Activated T-helper 1 cell treated with Interleukin-2 at 50 U/mL for 16 hours (primary cell): Measurements from ENCODE around the gene TBC1D10A.

Source experiments
- DNase-seq: peaks from one replicate; pipeline ENCODE4 v3.0.0-alpha.2; 2020; ENCODE audit warnings: low read depth

Gene TBC1D10A

GRCh38 chr22:30326706-30327362 is at the start of gene TBC1D10A:
Gene TBC1D10A, minus strand, starts transcription at chr22:30326941. Its CDS starts 60 bp downstream, at chr22:30326881.
- DNase-seq = peak; percentile 95

DNA sequence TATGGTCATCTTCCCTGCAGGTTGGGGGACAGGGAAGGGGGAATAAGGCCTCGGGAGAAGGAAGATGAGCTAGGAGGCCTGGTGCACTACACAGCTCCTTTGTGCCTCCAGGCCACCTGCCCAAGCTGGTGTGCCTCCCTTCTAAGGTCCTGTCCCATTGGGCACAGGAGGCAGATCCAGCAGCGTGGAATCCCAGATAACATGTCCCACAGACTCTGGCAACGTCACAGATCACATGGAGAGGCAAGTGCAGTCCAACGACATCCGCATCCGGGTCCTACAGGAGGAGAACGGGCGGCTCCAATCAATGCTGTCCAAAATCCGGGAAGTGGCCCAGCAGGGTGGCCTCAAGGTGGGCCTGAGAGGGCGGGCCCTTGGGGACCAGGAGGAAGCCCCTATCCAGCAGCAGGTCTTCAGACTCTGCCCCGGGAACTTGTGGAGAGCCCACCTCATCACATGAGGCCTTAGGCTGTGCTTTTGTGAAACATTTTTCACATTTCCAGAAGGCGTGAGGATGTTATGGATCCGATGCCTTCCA is 48.6 kb upstream of the TBC1D10A start:
- no peak for DNase-seq

DNA sequence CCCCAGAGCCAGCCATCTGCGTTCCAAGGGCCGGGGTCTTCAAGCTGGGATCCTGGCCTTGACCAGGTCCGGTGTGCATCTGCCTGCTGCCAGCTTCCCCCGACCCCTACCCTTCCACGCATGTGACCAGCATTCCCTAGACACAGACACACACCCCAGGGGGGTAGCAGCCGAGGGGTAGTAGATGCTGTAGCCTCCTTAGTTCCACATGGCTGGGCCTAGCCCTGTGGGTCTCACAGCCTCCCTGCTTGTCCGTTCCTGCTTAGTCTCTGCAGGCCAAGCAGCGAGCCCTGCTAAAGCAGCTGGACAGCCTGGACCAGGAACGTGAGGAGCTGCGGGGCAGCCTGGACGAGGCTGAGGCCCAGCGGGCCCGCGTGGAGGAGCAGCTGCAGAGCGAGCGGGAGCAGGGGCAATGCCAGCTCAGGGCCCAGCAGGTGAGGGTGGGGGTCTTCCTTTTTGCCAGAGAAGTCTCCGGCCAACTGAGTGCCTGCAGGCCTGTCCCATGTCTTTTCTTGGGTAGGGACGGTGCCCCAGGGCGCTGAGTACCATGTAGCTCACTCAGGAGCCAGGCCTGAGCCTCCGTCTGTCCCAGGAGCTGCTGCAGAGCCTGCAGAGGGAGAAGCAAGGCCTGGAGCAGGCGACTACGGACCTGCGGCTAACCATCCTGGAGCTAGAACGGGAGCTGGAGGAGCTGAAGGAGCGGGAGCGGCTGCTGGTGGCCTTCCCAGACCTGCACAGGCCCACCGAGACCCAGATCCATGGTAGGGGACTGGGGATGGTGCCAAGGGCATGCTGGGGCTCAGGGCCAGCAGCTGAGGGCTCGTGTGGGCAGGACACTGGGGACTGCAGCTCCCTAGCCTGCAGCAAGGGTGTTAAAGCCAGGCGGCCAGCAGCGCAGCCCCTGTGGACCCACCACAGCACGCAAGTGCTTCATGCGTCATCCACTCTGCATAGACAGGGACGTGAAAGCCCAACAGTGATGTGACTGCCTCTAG is 46.9 kb upstream of the TBC1D10A start:
- DNase-seq = no peak

GRCh38 chr22:30372915-30373314 is 46.2 kb upstream of the TBC1D10A start:
- no peak for DNase-seq

GRCh38 chr22:30371981-30372380 is 45.2 kb upstream of the TBC1D10A start:
- no peak for DNase-seq

DNA sequence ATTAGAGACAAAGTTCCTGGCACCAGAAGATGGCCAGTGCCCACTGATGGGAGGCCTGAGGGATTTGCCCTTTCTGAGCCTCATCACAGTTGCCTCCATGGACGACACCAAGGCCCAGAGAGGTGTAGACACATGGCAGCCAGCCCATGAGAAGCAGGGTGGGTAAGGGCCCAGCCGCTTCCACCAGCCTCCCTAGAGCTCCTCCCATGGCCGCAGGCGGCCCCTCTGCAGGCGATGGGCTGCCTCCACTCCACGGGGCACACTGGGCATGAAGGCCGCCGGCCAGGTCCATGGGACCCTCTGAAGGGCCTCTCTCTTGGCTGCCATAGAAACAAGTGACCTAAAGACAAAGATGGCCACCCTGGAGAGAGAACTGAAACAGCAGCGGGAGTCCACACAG is 44.6 kb upstream of the TBC1D10A start:
- no peak for DNase-seq

DNA sequence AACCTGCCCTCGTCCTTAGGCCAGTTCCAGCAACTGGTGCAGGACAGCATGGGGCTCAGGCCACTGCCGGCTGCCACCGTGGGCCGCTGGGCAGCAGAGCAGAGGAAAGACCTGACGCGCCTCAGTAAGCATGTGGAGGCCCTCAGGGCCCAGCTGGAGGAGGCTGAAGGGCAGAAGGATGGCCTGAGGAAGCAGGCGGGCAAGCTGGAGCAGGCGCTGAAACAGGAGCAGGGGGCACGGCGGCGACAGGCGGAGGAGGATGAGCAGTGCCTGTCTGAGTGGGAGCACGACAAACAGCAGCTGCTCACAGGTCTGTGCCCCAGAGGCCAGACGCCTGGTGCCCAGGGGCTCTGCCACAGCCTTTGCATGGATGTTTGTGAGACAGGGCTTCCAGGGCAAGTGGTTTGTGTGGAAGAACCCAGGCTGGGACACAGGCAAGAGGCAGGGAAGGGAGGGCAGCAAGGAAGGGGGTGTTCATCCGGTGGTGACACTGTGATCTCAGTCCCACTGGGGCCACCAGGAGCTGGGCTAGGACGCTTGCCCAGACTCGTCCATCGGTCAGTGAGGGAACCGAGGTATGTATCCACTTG is 44.0 kb upstream of the TBC1D10A start:
- no peak for DNase-seq

GRCh38 chr22:30368420-30368819 is 41.7 kb upstream of the TBC1D10A start:
- DNase-seq = no peak

- DNase-seq = no peak
Measured at GRCh38 chr22:30365891-30366290, 39.1 kb upstream of the TBC1D10A start.

GRCh38 chr22:30362651-30363281 is 36.0 kb upstream of the TBC1D10A start:
- no peak for DNase-seq

DNA sequence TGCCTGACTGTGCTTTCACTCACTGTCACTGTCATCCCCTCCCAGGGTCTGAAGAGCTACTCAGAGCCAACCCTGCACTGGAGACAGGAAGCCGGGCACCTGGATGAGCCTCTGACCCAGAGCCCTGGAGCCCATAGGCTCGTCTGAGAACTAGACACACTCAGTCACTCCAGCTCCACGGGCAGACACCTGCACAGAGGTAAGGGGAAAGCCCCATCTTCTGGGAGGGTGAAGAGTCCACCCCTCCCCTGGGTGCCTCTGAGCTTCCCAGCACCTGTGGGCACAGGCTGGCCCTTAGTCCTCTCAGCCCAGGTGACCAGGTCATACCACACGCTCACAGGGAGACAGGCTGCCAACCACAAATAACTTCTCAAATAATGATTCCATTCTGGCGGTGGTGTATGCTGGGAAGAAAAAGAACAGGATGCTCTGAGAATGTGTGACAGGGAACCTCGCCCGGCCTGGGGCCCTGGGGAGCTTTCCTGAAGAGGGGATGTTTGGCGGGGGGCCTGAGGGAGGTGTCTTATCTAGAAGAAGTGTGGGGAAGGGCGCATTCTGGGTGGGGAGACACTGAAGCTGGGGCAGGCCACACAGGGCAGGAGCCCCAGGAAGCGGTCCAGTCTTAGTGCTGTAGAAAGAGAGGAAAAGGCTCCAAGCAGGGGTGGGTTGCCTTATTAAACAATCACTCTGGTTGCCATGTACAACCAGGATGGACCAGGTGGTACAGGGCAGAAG is 35.3 kb upstream of the TBC1D10A start:
- DNase-seq = no peak

DNA sequence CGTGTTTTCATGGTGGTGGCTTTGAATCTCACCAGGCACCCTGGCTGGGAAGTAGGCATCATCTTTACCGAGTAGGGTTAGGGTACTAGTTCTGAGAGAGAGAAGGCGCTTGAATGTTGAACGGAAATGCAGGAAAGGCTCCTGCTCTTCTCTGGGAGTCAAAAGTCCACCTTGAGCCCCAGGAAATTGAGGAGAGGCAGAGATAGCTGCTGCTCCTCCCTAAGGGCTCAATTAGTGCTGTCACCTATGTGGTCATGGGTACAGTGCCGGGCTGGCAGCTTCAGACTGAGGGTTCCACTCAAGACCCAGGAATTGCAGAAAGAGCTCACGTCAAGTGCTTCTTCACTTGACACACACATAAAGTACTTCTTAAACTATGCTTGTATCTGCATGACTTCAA is 31.8 kb upstream of the TBC1D10A start:
- no peak for DNase-seq

DNA sequence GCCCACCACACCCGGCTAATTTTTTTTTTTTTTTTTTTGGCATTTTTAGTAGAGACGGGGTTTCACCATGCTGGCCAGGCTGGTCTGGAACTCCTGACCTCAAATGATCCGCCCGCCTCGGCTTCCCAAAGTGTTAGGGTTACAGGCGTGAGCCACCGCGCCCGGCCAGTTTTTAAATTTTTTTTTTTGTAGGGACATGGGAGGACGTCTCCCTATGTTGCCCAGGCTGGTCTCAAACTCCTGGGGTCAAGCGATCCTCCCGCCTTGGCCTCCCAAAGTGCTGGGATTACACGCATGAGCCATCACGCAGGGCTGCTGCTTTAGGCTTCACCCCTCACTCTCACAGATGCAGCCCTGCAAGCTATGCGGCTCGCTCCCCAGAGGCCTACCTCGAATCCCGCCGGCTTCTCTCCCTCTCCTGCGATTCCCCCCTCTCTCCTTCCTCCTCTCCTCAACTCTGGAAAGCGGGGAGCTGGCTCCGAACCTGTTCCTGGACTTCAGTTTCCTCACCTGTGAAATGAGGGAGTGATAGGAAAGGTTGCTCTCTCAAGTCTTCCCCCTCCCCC is 31.0 kb upstream of the TBC1D10A start:
- no peak for DNase-seq

DNA sequence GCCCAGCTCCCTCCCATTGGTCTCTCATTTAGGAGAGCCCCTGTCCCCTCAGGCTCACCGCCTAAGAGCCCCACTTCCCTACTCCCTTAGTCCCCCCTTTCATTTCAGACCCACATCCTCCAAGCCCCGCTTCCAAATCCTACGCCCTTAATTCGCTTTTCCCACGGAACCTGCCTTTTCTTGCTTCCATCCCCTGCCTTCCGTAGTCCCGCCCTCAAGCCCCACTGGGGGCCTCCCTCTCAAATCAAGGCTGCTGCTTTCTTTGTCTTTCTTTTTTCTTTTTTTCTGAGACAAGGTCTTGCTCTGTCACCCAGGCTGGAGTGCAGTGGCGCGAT is 30.5 kb upstream of the TBC1D10A start:
- DNase-seq = no peak

DNA sequence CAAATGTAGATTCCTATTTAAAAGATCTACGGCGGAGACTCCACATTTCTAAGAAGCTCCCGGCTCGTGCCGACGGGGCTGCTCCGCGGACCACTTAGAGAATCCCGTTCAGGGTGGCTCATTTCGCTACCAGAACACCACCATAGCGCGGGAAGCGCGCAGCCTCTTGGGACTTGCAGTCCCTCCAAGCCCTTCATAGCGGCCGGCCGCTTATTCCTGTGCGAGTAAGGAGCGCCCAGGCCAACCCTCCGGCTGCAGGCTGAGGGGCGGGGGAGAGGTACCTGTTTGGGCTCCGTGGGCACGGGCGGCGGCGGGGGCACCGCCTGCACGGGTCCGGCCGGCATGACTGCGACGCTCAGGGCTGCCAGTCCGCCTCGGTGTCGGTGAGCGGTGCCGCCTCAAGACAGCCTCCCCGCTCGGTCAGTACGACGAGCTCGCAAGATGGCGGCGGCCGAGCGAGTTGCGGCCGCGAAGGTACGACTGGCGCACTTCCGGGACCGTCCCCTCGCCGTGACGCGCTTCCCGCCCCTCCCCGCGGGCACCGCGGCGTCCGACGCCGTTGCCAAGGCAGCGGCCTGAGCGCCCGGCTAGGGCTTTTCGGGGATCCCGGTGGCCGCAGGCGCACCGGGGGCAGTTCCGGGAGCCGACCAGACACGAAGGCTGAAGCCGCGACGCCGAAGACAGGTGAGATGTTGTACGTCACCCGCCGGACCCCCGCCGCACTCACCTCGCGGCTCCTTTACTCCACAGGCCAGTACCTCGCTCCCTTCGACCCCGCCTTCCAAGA is 29.9 kb upstream of the TBC1D10A start, which contains the start of the genes CCDC157 and SF3A1:
Gene CCDC157, plus strand, starts transcription at position 559 of the 787 bp plus-strand sequence. CDS start 8,994 bp downstream, outside the sequence.
Gene SF3A1, minus strand, starts transcription at position 446 of the 787 bp plus-strand sequence. Its CDS starts 102 bp downstream, at position 344.
- peak; percentile 81 for DNase-seq

DNA sequence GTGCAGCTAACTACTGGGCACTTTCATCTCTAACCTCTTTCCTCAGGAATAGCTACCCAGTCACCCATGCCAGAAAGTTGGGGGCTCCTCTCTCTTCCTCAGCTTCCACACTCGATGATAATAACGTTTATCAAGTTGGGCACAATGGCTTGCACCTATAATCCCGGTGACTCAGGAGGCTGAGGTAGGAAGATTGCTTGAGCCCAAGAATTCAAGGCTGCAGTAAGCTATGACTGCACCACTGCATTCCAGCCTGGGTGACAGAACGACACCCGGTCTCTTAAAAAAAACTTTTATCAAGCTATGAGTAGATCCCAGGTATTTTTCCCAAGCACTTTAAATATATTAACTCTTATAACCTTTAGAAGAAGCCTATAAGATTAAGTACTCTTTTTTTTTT is 27.9 kb upstream of the TBC1D10A start:
- no peak for DNase-seq

- DNase-seq = no peak
Measured at GRCh38 chr22:30351226-30351625, 24.5 kb upstream of the TBC1D10A start.

GRCh38 chr22:30348809-30349208 is 22.1 kb upstream of the TBC1D10A start:
- no peak for DNase-seq

DNA sequence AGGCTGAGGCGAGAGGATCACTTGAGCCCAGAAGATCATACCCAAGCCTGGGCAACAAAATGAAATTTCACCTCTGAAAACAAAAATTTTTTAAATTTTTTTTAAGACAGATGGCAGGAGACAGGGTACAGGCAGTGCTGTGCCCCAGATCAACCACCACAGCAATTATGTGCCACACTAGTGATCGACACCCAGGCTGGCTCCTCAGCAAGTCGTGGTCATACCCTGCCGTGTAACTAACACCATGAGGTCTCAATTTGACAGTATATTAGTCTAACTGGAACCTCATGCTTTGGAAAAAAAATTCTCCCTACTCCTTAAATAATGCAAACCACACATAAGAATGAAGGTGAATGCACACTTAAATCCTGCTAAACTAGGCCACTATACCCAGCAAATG is 21.7 kb upstream of the TBC1D10A start:
- no peak for DNase-seq
